ENCODE data around the gene ADAMTSL3. TPM values are rescaled to one million over a fixed set of nuclear protein-coding genes. Genes with fewer than 3 reads are reported as not detected.
"Not testable (repeated sequence)": the region's sequence is repeated elsewhere in the genome, so short reads cannot be mapped to it uniquely, and the experiment has no call there.

ADAMTSL3 gene
- total RNA-seq, 6 experiments from 2014 or later: not detected

GRCh38 chr15:83699028-83699427 lies 45.1 kb downstream of the ADAMTSL3 start:
- TF ChIP-seq, protein P1, sequence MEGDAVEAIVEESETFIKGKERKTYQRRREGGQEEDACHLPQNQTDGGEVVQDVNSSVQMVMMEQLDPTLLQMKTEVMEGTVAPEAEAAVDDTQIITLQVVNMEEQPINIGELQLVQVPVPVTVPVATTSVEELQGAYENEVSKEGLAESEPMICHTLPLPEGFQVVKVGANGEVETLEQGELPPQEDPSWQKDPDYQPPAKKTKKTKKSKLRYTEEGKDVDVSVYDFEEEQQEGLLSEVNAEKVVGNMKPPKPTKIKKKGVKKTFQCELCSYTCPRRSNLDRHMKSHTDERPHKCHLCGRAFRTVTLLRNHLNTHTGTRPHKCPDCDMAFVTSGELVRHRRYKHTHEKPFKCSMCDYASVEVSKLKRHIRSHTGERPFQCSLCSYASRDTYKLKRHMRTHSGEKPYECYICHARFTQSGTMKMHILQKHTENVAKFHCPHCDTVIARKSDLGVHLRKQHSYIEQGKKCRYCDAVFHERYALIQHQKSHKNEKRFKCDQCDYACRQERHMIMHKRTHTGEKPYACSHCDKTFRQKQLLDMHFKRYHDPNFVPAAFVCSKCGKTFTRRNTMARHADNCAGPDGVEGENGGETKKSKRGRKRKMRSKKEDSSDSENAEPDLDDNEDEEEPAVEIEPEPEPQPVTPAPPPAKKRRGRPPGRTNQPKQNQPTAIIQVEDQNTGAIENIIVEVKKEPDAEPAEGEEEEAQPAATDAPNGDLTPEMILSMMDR (IDR thresholded peaks at IDR 0.05): no peak
- Mint-ChIP-seq H3K9me3 (peaks cover 75% of the 10 kb centered on the region), H3K27ac (no peak overlapping the region), H3K4me3 (no peak overlapping the region), H3K36me3 (ENCODE audit: low read depth) (peaks cover 4% of the 10 kb centered on the region; the same call in 1 of the 2 replicates), H3K4me1 (ENCODE audit: low read depth) (no peaks in the 10 kb centered on the region), H3K27me3 (ENCODE audit: insufficient read depth) (peaks cover 4% of the 10 kb centered on the region)
- no peak for DNase-seq

- Mint-ChIP-seq H3K27me3 (ENCODE audit: insufficient read depth) (peaks cover 4% of the 10 kb centered on the region), H3K36me3 (ENCODE audit: low read depth) (peaks cover 4% of the 10 kb centered on the region; the same call in 1 of the 2 replicates), H3K4me3 (no peak overlapping the region)
Measured at GRCh38 chr15:83700082-83700481, 46.2 kb downstream of the ADAMTSL3 start.

GRCh38 chr15:83702314-83702713 lies 48.4 kb downstream of the ADAMTSL3 start:
- DNase-seq; H3K36me3 Mint-ChIP-seq (ENCODE audit: low read depth); H3K4me3 Mint-ChIP-seq; H3K27ac Mint-ChIP-seq; H3K4me1 Mint-ChIP-seq (ENCODE audit: low read depth); H3K27me3 Mint-ChIP-seq (ENCODE audit: insufficient read depth): not testable (repeated sequence)
- H3K9me3 Mint-ChIP-seq: peaks cover 73% of the 10 kb centered on the region

More at GRCh38 chr15:83700082-83700481, 46.2 kb downstream of the ADAMTSL3 start:
- H3K9me3 Mint-ChIP-seq: peaks cover 73% of the 10 kb centered on the region
- H3K4me1 Mint-ChIP-seq (ENCODE audit: low read depth): no peaks in the 10 kb centered on the region
- H3K27ac Mint-ChIP-seq: no peak overlapping the region
- TF ChIP-seq, protein P1 (IDR thresholded peaks at IDR 0.05): no peak
- DNase-seq: no peak

GRCh38 chr15:83708328-83708727 lies 54.4 kb downstream of the ADAMTSL3 start:
- no peaks in the 10 kb centered on the region for H3K36me3 Mint-ChIP-seq (ENCODE audit: low read depth)
- H3K27ac Mint-ChIP-seq: no peak overlapping the region
- H3K9me3 Mint-ChIP-seq: peaks cover 59% of the 10 kb centered on the region
- H3K4me3 Mint-ChIP-seq: no peak overlapping the region
- no peak for DNase-seq
- H3K27me3 Mint-ChIP-seq (ENCODE audit: insufficient read depth): no peaks in the 10 kb centered on the region
- TF ChIP-seq, protein P1 (IDR thresholded peaks at IDR 0.05): no peak
- no peaks in the 10 kb centered on the region for H3K4me1 Mint-ChIP-seq (ENCODE audit: low read depth)

- Mint-ChIP-seq H3K4me3 (no peak overlapping the region), H3K27ac (no peak overlapping the region), H3K9me3 (peaks cover 50% of the 10 kb centered on the region), H3K27me3 (ENCODE audit: insufficient read depth) (no peaks in the 10 kb centered on the region), H3K4me1 (ENCODE audit: low read depth) (no peaks in the 10 kb centered on the region), H3K36me3 (ENCODE audit: low read depth) (no peaks in the 10 kb centered on the region)
- no peak for DNase-seq
- TF ChIP-seq, protein P1 (IDR thresholded peaks at IDR 0.05): no peak
Measured at GRCh38 chr15:83709241-83709640, 55.3 kb downstream of the ADAMTSL3 start.

DNA sequence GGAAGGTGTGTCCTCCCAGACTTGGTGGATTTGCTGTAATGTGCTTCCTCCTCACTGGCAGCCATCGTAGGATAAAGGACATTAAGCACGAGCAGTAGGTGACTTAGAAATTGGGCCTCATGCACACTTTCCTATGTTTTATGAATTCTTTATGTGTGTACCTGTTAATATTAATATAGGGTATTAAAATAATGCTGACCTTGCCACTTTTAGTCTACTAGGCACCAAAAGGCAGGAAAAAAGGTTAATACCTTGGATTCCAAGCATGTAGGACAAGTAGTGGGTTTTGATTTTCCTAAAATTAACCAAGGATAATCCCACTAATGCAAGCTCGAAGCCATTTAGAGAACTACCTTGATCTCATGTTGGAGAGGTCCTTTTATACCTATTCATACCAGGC lies 55.9 kb downstream of the ADAMTSL3 start:
- H3K27me3 Mint-ChIP-seq (ENCODE audit: insufficient read depth): no peaks in the 10 kb centered on the region
- H3K4me3 Mint-ChIP-seq: no peak overlapping the region

More for the DNA sequence above, 55.9 kb downstream of the ADAMTSL3 start:
- no peak for DNase-seq
- Mint-ChIP-seq H3K4me1 (ENCODE audit: low read depth) (no peaks in the 10 kb centered on the region), H3K36me3 (ENCODE audit: low read depth) (no peaks in the 10 kb centered on the region), H3K9me3 (peaks cover 47% of the 10 kb centered on the region), H3K27ac (no peak overlapping the region)
- TF ChIP-seq, protein P1 (IDR thresholded peaks at IDR 0.05): no peak

All from HFFc6 (cell line).